HG03575 (cell line): ENCODE data around the gene KCNIP4.

ENCODE experiments used
- ATAC-seq: cut with Tn5 transposase; IDR thresholded peaks from one replicate; pipeline ENCODE4 v1.9.1; 2021; ENCODE audit not compliant: unreplicated experiment, insufficient number of reproducible peaks, low FRiP score; ENCODE audit errors: extremely low read depth

The KCNIP4 gene

DNA sequence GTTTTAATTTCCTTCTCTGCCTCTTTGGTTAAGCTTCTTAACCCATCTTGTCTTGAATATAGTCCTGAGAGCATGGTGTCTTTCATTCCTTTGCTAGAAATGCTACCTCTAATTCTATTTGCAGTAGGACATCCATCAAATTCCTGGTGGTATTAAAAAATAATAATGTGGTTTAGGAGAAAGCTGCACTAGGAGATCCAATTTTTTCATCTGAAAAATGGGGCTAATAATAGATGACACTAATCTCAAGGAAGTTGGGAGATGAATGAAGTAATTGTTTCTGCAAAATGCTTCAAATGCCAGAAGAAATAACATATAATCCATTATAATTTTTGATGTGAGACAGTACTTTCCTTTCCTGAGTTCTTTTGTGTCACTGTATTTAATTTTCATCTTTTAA, 1053.4 kb downstream of the KCNIP4 start:
- ATAC-seq: no peak

DNA sequence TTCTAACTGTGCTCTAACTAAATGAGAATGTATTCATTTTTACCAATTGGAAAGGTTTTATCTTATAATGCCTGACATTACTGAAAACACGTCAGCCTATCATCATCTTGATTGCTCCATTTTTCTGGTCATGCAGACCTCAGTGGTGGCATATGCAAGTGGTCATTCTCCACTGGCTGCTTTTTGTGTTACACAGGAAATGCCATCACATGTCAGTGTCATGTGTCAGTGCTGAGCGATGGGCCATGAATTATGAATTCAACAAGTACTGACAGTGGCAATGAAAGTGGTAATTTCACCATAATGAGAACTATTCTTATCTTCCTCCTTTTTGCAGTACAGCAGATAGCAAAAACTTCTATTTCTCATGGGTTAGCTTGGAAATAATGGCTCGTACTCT, 1057.8 kb downstream of the KCNIP4 start:
- no peak for ATAC-seq

DNA sequence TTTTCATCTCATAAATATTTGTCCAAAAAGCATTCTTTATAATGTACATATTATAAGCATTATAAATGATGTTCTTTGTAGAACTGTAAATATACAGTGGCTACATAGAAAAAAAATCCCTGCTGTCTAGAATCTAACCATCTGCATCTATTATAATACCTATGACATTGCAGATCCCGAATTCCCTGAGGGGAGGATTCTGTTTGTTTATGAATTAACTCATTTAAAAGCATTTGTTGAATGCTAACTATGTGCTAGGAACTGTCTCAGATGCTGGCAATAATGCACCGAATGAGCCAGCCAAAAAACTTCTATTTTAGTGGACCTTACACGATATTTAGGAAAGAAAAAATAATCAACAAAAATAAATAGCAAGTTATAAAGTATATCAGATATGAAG, 1058.7 kb downstream of the KCNIP4 start:
- no peak for ATAC-seq

DNA sequence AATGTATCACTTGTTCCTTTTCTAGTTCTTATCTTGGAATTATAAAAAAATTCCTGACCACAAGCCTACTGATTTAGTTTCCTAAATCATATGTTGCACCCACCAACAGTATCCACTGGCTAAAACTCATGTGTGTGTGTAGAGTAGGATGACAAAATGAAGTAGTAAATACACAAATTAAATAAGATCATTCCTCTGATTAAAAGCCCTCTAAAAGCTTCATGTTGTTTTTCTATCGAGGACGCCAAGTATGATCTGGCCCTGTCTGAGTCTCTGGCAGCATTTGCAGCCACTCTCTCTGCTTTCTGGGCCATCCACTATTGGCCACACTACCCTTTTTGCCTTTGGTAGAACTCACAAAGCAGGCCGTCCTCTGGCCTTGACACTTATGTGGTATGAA, 1064.9 kb downstream of the KCNIP4 start:
- ATAC-seq: no peak

GRCh38 chr4:20883231-20883630, 1065.3 kb downstream of the KCNIP4 start:
- no peak for ATAC-seq

DNA sequence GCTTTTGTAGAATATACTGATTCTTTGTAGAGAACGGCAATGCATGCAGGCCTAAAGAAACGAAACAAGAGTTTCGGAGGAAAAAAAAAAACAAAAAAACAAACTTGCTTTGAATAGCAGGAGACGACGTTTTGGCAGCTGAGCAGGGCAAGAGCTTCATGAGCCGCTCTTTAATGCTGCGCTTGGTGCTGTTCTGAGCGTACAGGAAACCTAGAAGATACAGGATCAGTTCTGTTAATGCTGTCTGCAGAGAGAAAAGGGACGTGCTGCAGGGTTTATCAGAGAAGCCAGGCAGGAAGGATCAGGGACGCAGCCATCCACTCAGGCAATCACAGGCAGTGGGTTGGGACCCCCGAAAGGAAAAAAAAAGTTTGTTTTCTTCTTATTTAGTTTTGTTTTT, 1066.1 kb downstream of the KCNIP4 start:
- ATAC-seq: no peak

DNA sequence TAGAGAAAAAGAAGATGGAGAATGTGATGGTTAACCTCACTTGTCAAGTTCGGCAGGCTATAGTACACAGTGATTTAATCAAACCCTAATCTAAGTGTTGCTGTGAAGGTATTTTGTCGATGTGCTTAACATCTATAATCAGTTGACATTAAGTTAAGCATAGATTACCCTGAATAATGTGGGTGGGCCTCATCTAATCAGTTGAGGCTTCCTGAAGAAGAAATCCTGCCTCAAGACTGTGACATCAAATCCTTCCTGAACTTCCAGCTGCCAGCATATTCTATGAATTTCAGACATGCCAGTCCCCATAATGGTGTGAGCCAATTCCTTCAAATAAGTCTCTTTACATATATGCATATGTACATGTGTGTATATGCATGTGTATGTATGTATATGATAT, 1066.9 kb downstream of the KCNIP4 start:
- ATAC-seq: no peak

GRCh38 chr4:20878806-20879205, 1069.8 kb downstream of the KCNIP4 start:
- ATAC-seq: no peak

- ATAC-seq: no peak
These were observed 1078.1 kb downstream of the KCNIP4 start for GRCh38 chr4:20870436-20870835.

GRCh38 chr4:20868108-20868507, 1080.5 kb downstream of the KCNIP4 start:
- ATAC-seq: no peak

- no peak for ATAC-seq
These were observed 1087.7 kb downstream of the KCNIP4 start for GRCh38 chr4:20860878-20861277.

GRCh38 chr4:20859097-20859781, 1089.3 kb downstream of the KCNIP4 start:
- ATAC-seq: no peak

- no peak for ATAC-seq
These were observed 1091.5 kb downstream of the KCNIP4 start for GRCh38 chr4:20857081-20857480.

DNA sequence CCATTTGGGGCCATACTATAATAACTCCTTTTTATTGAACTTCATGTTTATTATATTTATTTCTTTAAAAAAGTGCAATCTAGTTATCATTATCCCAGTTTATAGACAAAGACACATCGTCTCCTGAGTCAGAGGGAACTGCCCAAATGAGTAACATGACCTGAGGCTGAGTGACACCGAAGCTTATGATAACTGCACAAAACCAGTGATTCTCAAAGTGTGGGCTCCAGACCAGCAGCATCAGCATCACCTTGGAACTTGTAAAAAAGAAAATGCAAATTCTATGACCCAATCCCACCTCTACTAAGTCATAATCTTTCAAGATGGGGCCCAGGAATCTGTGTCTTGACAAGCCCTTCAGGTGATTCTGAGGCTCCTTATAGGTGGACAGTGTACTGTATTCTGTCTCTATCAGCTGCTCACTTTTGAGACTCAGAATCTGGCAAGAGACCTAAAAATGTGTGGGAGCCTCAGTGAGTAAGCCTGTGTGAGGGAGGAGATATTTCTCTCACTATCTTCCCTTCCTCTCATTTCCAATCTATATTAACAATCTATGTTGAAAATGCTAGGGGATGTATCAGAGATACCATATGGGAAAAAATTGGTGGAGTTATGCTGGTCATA, 1101.3 kb downstream of the KCNIP4 start:
- ATAC-seq: no peak

- no peak for ATAC-seq
These were observed 1104.3 kb downstream of the KCNIP4 start for GRCh38 chr4:20844311-20844710.

- no peak for ATAC-seq
These were observed 1107.9 kb downstream of the KCNIP4 start for GRCh38 chr4:20840648-20841190.

DNA sequence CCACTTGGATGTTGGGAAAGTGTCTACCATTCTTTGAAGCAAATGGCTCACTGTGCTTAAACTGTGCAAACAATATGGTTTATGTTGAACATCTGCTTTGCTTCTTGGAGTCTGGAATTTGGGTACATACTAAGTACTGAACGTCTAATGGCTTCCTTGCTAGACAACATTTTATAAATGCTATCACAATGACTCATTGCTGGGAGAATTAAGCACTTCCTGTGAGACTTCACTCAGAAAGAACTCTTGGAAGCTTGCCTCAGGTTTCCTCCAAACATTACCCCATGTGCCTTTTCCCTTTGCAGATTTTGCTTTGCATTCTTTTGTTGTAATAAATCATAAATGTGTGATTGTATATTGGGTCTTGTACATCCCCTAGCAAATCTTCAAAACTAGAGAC, 1108.6 kb downstream of the KCNIP4 start:
- ATAC-seq: no peak

DNA sequence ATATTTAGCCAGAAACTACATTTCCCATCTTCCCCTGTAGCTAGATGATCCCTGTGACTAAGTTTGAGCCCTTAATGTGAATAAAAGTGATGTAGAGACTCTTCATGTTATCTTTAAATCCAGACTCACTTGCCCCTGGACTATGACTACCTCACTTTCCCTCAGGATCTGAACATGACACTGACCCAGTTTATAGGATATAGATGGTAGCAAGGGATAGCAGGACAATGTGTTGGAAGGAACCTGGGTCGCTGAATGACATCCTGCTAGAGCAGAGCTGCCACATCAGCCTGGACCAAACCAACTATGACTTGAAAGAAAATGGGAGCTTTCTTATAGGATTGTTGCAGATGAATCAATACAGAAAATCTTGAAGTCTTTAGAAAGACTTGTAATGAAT, 1110.1 kb downstream of the KCNIP4 start:
- no peak for ATAC-seq

DNA sequence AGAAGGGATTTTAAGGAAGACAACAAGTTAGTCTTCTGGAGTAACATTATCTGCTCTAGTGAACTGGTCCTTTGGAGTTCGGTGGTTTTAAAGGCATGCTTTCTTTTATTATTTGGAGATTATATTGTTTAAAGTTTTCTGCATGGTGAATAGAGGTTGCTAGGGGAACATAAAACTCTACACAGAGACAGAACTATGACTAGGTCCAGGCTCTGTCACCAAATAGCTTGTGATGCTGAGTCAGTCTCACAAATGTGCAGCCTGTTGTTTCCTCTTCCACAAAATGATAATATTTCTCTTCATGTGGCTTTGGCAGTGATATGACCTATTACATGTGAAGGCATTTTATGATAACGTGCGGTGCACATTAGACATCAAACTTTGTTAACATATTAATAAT, 1115.7 kb downstream of the KCNIP4 start:
- no peak for ATAC-seq

- no peak for ATAC-seq
These were observed 1116.8 kb downstream of the KCNIP4 start for GRCh38 chr4:20831746-20832145.
